K562 (cell line): ENCODE measurements around the gene CARMIL1. TPM values are rescaled to one million over a fixed set of nuclear protein-coding genes. Genes with fewer than 3 reads are reported as not detected.

Experiments used
- ATAC-seq: fragments of 200-7000 bp; cut with Tn5 transposase; 3 replicates; pipeline ENCODE4 v1.9.1; 2020; ENCODE audit warnings: moderate library complexity
- BruUV-seq: library from RNA; stranded (reverse); fragments of 400-500 nt; replicated peaks from 2 replicates; lab custom pipeline; 2021; lab: Mats Ljungman, UMichigan
- CTCF ChIA-PET: fragments of 300-600 bp; formaldehyde crosslinking; extraction: SDS; loops from one replicate; lab custom pipeline; 2021; ENCODE audit warnings: low intra/inter-chr PET ratio; lab: Yijun Ruan, JAX
- POLR2A ChIA-PET: fragments of 300-600, 350-650 bp; sonication (Branson Sonifier 250); formaldehyde crosslinking; extraction: SDS; loops from one replicate; lab custom pipeline; 2021; ENCODE audit warnings: antibody characterized with exemption, inconsistent platforms; lab: Yijun Ruan, JAX
- DNase-seq, 4 experiments: peaks; one replicate each; pipeline versions ENCODE4 v3.0.0 to v3.0.0-alpha.2; 2011 to 2018; ENCODE audit warnings: low spot score in 3 of 4, mixed read lengths in 3 of 4; ENCODE audit errors: extremely low read depth in 1 of 4
- FAIRE-seq: peaks from 2 replicates; lab custom pipeline; 2011; peaks lifted over from hg19 to GRCh38; lab: Jason Lieb, UNC
- H2AFZ ChIP-seq: 2 replicates; pipeline ENCODE4 v1.6.0; 2011; ENCODE audit warnings: low read depth, low read length, control low read depth, inconsistent platforms
- H3K27ac ChIP-seq: fragments of 200-600 bp; 3 replicates; pipeline ENCODE4 v1.8.0; 2011; ENCODE audit warnings: low read depth, mild to moderate bottlenecking, control low read depth, inconsistent platforms, low read length, moderate library complexity, mixed read lengths; ENCODE audit errors: extremely low read depth
- H3K27me3 ChIP-seq, 2 experiments: fragments of 300-600 bp in 1 of 2; 2 replicates in 1 of 2; 3 replicates in 1 of 2; pipeline versions ENCODE4 v1.6.0 to v1.8.0; 2011; ENCODE audit warnings: inconsistent platforms in 2 of 2, low read length in 2 of 2, mild to moderate bottlenecking in 1 of 2, mixed read lengths in 1 of 2, moderate library complexity in 1 of 2; ENCODE audit not compliant: control insufficient read depth in 2 of 2, insufficient read depth in 2 of 2
- H3K36me3 ChIP-seq: fragments of 300-600 bp; 3 replicates; pipeline ENCODE4 v1.8.0; 2011; ENCODE audit warnings: mild to moderate bottlenecking, low read length, inconsistent platforms; ENCODE audit not compliant: control insufficient read depth, insufficient read depth
- H3K4me1 ChIP-seq, 2 experiments: fragments of 200-600 bp in 1 of 2; replicated peaks in 1 of 2; 2 replicates in 1 of 2; 3 replicates in 1 of 2; pipeline versions ENCODE4 v1.5.1 to v1.8.0; 2011; ENCODE audit warnings: inconsistent platforms in 2 of 2, low read length in 2 of 2, mild to moderate bottlenecking in 1 of 2, mixed read lengths in 1 of 2, moderate library complexity in 1 of 2; ENCODE audit not compliant: control insufficient read depth in 2 of 2, insufficient read depth in 2 of 2
- H3K4me2 ChIP-seq: 2 replicates; pipeline ENCODE4 v1.6.1; 2011; ENCODE audit warnings: low read length, control low read depth, inconsistent platforms, mixed read lengths; ENCODE audit not compliant: insufficient read depth
- H3K4me3 ChIP-seq: fragments of 200-600 bp; sonication (generic), shearing (Covaris generic); 2 replicates; pipeline ENCODE4 v1.5.1; 2016; ENCODE audit warnings: control low read depth, inconsistent platforms
- H3K79me2 ChIP-seq: fragments of 200-600 bp; 3 replicates; pipeline ENCODE4 v1.8.0; 2011; ENCODE audit warnings: low read length, inconsistent platforms; ENCODE audit not compliant: control insufficient read depth, insufficient read depth
- H3K9ac ChIP-seq, 2 experiments: 2 replicates each; pipeline versions ENCODE4 v1.6.0 to v1.6.1; 2011; ENCODE audit warnings: low read depth in 2 of 2, low read length in 2 of 2, control low read depth in 1 of 2, inconsistent platforms in 1 of 2, mild to moderate bottlenecking in 1 of 2, mixed read lengths in 1 of 2; ENCODE audit not compliant: insufficient read depth in 1 of 2
- H3K9me1 ChIP-seq: one replicate; pipeline ENCODE4 v1.6.0; 2011; ENCODE audit warnings: inconsistent platforms, mild to moderate bottlenecking, low read length, moderate library complexity; ENCODE audit not compliant: control insufficient read depth, insufficient read depth
- H3K9me3 ChIP-seq: replicated peaks from 2 replicates; pipeline ENCODE4 v1.5.1; 2011; ENCODE audit warnings: low read depth, low read length, inconsistent platforms; ENCODE audit not compliant: control insufficient read depth, insufficient read depth
- H4K20me1 ChIP-seq: replicated peaks from 2 replicates; pipeline ENCODE4 v1.6.1; 2011; ENCODE audit warnings: low read length, inconsistent platforms, mixed read lengths; ENCODE audit not compliant: control insufficient read depth, insufficient read depth
- DMBX1 ChIP-seq: fragments of 250-450 bp; sonication (Bioruptor Pico); IDR thresholded peaks from 2 replicates; pipeline ENCODE4 v1.8.0; 2022; ENCODE audit warnings: inconsistent platforms, mild to moderate bottlenecking, moderate library complexity, borderline replicate concordance
- ETV1 ChIP-seq: fragments of 450-650 bp; conservative IDR thresholded peaks from 2 replicates; pipeline ENCODE4 v1.6.1; 2016; ENCODE audit warnings: missing genetic modification characterization, control low read depth, low read depth, missing compliant biosample characterization
- EZH2 ChIP-seq: IDR thresholded peaks from 2 replicates; pipeline ENCODE4 v1.6.1; 2012; ENCODE audit warnings: low read depth, mild to moderate bottlenecking, inconsistent platforms, low read length, borderline replicate concordance
- GTF2B ChIP-seq: IDR thresholded peaks from 2 replicates; pipeline ENCODE4 v1.6.1; 2011; ENCODE audit not compliant: insufficient read length; ENCODE audit errors: extremely low read depth
- HDAC1 ChIP-seq, 2 experiments: fragments of 450-650 bp; IDR thresholded peaks; 2 replicates each; pipeline ENCODE4 v1.6.1; 2016 to 2017; ENCODE audit warnings: inconsistent platforms in 1 of 2, mild to moderate bottlenecking in 1 of 2, moderate library complexity in 1 of 2
- HDAC2 ChIP-seq: fragments of 450-650 bp; IDR thresholded peaks from 2 replicates; pipeline ENCODE4 v1.6.1; 2016; ENCODE audit warnings: mild to moderate bottlenecking
- HES1 ChIP-seq: fragments of 450-650 bp; IDR thresholded peaks from 2 replicates; pipeline ENCODE4 v1.6.1; 2016; ENCODE audit warnings: low read depth, mild to moderate bottlenecking, moderate library complexity
- HMG20A ChIP-seq: fragments of 450-650 bp; formaldehyde crosslinking; conservative IDR thresholded peaks from 2 replicates; pipeline ENCODE4 v1.4.0; 2020; ENCODE audit warnings: mild to moderate bottlenecking, mixed read lengths
- NCOA2 ChIP-seq, 2 experiments: fragments of 450-650 bp; IDR thresholded peaks; 2 replicates each; pipeline ENCODE4 v1.6.1; 2018; ENCODE audit warnings: mild to moderate bottlenecking in 2 of 2, moderate library complexity in 1 of 2; ENCODE audit not compliant: partially characterized antibody in 2 of 2
- NR2C1 ChIP-seq, 2 experiments: fragments of 450-650 bp; IDR thresholded peaks; 2 replicates each; pipeline ENCODE4 v1.6.1; 2017; ENCODE audit warnings: mild to moderate bottlenecking in 2 of 2, antibody characterized with exemption in 1 of 2, inconsistent platforms in 1 of 2, missing compliant biosample characterization in 1 of 2, missing genetic modification characterization in 1 of 2
- RAD51 ChIP-seq: fragments of 450-650 bp; IDR thresholded peaks from 2 replicates; pipeline ENCODE4 v1.7.1; 2016; ENCODE audit warnings: low read depth, mild to moderate bottlenecking, borderline replicate concordance
- RUNX1 ChIP-seq: sonication (generic); IDR thresholded peaks from 2 replicates; pipeline ENCODE4 v1.6.1; 2016; ENCODE audit warnings: antibody characterized with exemption, low read depth
- SAFB ChIP-seq: fragments of 200-400 bp; formaldehyde crosslinking; IDR thresholded peaks from 2 replicates; pipeline ENCODE4 v1.6.1; 2017; ENCODE audit warnings: low read depth, low read length, borderline replicate concordance
- SMAD2 ChIP-seq: fragments of 150-350 bp; IDR thresholded peaks from 2 replicates; pipeline ENCODE4 v1.6.1; 2014; ENCODE audit warnings: low read depth, mild to moderate bottlenecking, low read length
- SRF ChIP-seq, 2 experiments: fragments of 250-450, 450-650 bp in 1 of 2; sonication (Bioruptor Pico) in 1 of 2; sonication (generic) in 1 of 2; formaldehyde crosslinking; IDR thresholded peaks; 2 replicates each; pipeline versions ENCODE4 v1.5.0 to v1.5.1; 2020 to 2022; ENCODE audit warnings: mild to moderate bottlenecking in 1 of 2, missing genetic modification reagents in 1 of 2
- TBL1XR1 ChIP-seq, 2 experiments: IDR thresholded peaks; 2 replicates each; pipeline ENCODE4 v1.6.1; 2012; ENCODE audit warnings: improper control_type of control experiment in 2 of 2, low read length in 2 of 2, mild to moderate bottlenecking in 1 of 2
- ZNF57 ChIP-seq: fragments of 450-650 bp; formaldehyde crosslinking; IDR thresholded peaks from 2 replicates; pipeline ENCODE4 v1.4.0; 2020; ENCODE audit warnings: mild to moderate bottlenecking, moderate library complexity
- ZNF76 ChIP-seq: fragments of 250-450 bp; sonication (Bioruptor Pico); IDR thresholded peaks from 2 replicates; pipeline ENCODE4 v1.4.0; 2020; ENCODE audit warnings: mild to moderate bottlenecking, moderate library complexity, borderline replicate concordance
- WGBS: fragments of 100-300 bp; shearing (Covaris generic); methylation state at CpG from one replicate; pipeline ENCODE4 v1.1.6; 2016; ENCODE audit warnings: low coverage, mixed read lengths; ENCODE audit not compliant: insufficient coverage; ENCODE audit errors: missing lambda C conversion rate; 5-methylcytosine and 5-hydroxymethylcytosine counted together
- in situ Hi-C: fragments of 300-500 bp; cut with MboI; formaldehyde crosslinking; loops from 4 replicates; pipeline ENCODE4 v1.15.0; 2018; ENCODE audit warnings: inconsistent platforms, mixed read lengths
- intact Hi-C: fragments of 100-400 bp; cut with micrococcal nuclease; formaldehyde crosslinking; loops from 2 replicates; pipeline ENCODE4 v1.14.2; 2022
- polyA plus RNA-seq, 8 experiments: library from polyadenylated mRNA; depleted of rRNA in 4 of 8; stranded (reverse) in 5 of 8; unstranded in 3 of 8; fragments of >200 nt; fragmentation: Nextera tagmentation in 2 of 8; fragmentation: Illumina TruSeq in 1 of 8; extraction: Ambion mirVana in 2 of 8; extraction: Trizol in 1 of 8; gene quantifications; 2 replicates each; pipeline versions ENCODE4 v1.2.1 to v1.2.3, GENCODE V29; 2011 to 2014; ENCODE audit warnings: inconsistent platforms in 1 of 8, missing spikeins in 1 of 8
- total RNA-seq, 7 experiments: library from RNA; depleted of rRNA in 6 of 7; stranded (reverse); fragments of >200 nt in 6 of 7; fragmentation: Illumina TruSeq in 2 of 7; extraction: Trizol in 2 of 7; gene quantifications; 2 replicates each; pipeline versions ENCODE4 v1.2.1 to v1.2.3, GENCODE V29; 2011 to 2021; ENCODE audit warnings: low replicate concordance in 1 of 7
- TF ChIP-seq, protein P1 (sequence below), 2 experiments: fragments of 450-650 bp; conservative IDR thresholded peaks; 2 replicates each; pipeline ENCODE4 v1.6.1; 2017; ENCODE audit warnings: mild to moderate bottlenecking in 2 of 2, moderate library complexity in 2 of 2

The CARMIL1 gene
- total and polyA plus RNA-seq, 9 of the 15 experiments (the other 6 are each of a cell fraction or from before 2014, with no cell fraction given), result 0.04 to 0.32 (median 0.10) TPM; not detected in 1

DNA sequence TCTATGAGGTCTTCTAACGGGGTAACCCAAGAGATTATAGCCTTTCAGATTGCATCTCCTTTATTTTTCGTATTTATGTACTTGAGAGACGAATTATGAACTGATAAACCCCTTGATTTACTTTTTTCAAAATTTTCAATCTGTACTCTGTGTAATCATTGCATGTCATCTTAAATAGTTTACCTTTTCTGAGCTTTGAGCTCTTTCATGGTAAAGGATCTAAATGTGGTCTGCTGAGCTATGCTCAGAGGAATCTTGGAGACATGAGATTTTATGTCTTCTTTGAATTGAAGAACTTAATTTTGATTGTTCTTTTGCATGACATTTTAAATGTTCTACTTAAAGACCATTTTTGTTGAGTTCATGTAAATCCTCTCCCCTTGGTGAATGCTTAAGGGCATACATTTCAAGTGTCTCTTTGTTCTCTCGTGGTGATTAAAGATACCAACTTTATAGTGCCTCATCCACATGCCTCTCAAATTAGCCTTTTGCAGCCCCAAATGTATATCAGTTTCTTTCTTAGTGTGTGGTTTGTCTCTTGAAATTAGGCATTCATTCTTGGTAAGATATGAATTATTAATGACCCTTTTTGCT lies 256.6 kb downstream of the CARMIL1 start:
- H3K4me3 ChIP-seq, result no peak overlapping the region
- H3K27me3 ChIP-seq, result peaks cover 0 to 11% of the 10 kb centered on the region in 2 experiments; a peak in 1 of 5 replicates
- ChIA-PET POLR2A (interaction anchor here (0.9 to 1.4 kb wide), 3 partner anchors 8 to 12 kb away, joined by 3 to 4 read pairs (median 3); no protein-coding TSS in a partner anchor), CTCF (interaction anchor here (0.7 kb wide), 1 partner anchor 41 kb away, joined by 3 read pairs; no protein-coding TSS in a partner anchor)
- no peak for FAIRE-seq
- H2AFZ ChIP-seq, result no peak overlapping the region
- H3K79me2 ChIP-seq, result no peaks in the 10 kb centered on the region
- no peaks in the 10 kb centered on the region; the same call in 1 of the 2 replicates for H4K20me1 ChIP-seq
- WGBS, result 2% methylated on average over 4 of the region's 4 CpGs
- peak; percentile 26; the same call in 2 of the 3 replicates for ATAC-seq
- H3K4me1 ChIP-seq, result peaks cover 0 to 16% of the 10 kb centered on the region in 2 experiments; a peak in 2 of 5 replicates
- H3K9ac ChIP-seq, result no peak overlapping the region
- no peaks in the 10 kb centered on the region for H3K9me1 ChIP-seq
- H3K36me3 ChIP-seq, result no peaks in the 10 kb centered on the region
- no peak overlapping the region; the same call in 1 of the 2 replicates for H3K4me2 ChIP-seq
- intact Hi-C loops, result no loop called here
- in situ Hi-C loops, result no loop called here
- BruUV-seq, result no TSS peak
- no peak overlapping the region for H3K27ac ChIP-seq
- H3K9me3 ChIP-seq, result no peaks in the 10 kb centered on the region
- DNase-seq, result no peak
- TF ChIP-seq ZNF76, result no peak
- peak in 1 of 2 experiments; percentile 0; a peak in 1 of 4 replicates for TF ChIP-seq HDAC1 (IDR thresholded peaks at IDR 0.05)
- no peak for TF ChIP-seq GTF2B
- TF ChIP-seq NCOA2 (IDR thresholded peaks at IDR 0.05; ENCODE audit: partially characterized antibody in 2 of 2), result peak in 1 of 2 experiments; percentile 1
- TF ChIP-seq HES1, result peak; percentile 3; the same call in 1 of the 2 replicates
- TF ChIP-seq, protein P1, sequence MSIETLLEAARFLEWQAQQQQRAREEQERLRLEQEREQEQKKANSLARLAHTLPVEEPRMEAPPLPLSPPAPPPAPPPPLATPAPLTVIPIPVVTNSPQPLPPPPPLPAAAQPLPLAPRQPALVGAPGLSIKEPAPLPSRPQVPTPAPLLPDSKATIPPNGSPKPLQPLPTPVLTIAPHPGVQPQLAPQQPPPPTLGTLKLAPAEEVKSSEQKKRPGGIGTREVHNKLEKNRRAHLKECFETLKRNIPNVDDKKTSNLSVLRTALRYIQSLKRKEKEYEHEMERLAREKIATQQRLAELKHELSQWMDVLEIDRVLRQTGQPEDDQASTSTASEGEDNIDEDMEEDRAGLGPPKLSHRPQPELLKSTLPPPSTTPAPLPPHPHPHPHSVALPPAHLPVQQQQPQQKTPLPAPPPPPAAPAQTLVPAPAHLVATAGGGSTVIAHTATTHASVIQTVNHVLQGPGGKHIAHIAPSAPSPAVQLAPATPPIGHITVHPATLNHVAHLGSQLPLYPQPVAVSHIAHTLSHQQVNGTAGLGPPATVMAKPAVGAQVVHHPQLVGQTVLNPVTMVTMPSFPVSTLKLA (conservative IDR thresholded peaks at IDR 0.05), result 0 out of 4 replicates have a peak, but pooled peaks of 1 of the 2 experiments have one; percentile 17
- no peak for TF ChIP-seq EZH2
- no peak for TF ChIP-seq ZNF57 (CRISPR knock-in tag)
- TF ChIP-seq HMG20A, result 0 out of 2 replicates have a peak, but pooled peaks have one; percentile 57
- no peak for TF ChIP-seq ETV1 (tag)
- no peak for TF ChIP-seq SMAD2
- TF ChIP-seq TBL1XR1 (IDR thresholded peaks at IDR 0.05; ENCODE audit: low read length in 2 of 2), result no peak
- no peak for TF ChIP-seq SRF (CRISPR knock-in tag; IDR thresholded peaks at IDR 0.05)
- no peak for TF ChIP-seq SAFB
- TF ChIP-seq RAD51, result no peak
- no peak for TF ChIP-seq NR2C1 (IDR thresholded peaks at IDR 0.05)
- no peak for TF ChIP-seq NR2C1 (tag; IDR thresholded peaks at IDR 0.05)
- TF ChIP-seq HDAC2, result peak; percentile 92
- TF ChIP-seq DMBX1 (CRISPR knock-in tag), result no peak
- TF ChIP-seq RUNX1, result no peak
